Liver (tissue), 9 donors: ENCODE measurements around the gene NISCH. TPM values are rescaled to one million over a fixed set of nuclear protein-coding genes. Genes with fewer than 3 reads are reported as not detected.
A peak's percentile ranks its signal among the peaks of the same experiment; 100 is the strongest.

ENCODE experiments used
- DNase-seq: peaks from one replicate; pipeline ENCODE4 v3.0.0-alpha.2; 2017; ENCODE audit warnings: low spot score
- H3K27ac ChIP-seq, 2 donors: one replicate each; pipeline ENCODE4 v1.7.0; 2013; ENCODE audit warnings: inconsistent platforms in 2 of 2, low read length in 2 of 2, control low read depth in 1 of 2, low read depth in 1 of 2, mild to moderate bottlenecking in 1 of 2
- H3K27me3 ChIP-seq, 4 donors: one replicate each; pipeline versions ENCODE4 v1.6.1 to v1.7.0; 2013; ENCODE audit warnings: low read length in 3 of 4, inconsistent platforms in 1 of 4, mild to moderate bottlenecking in 1 of 4, moderate library complexity in 1 of 4; ENCODE audit not compliant: control insufficient read depth in 4 of 4, insufficient read depth in 4 of 4
- H3K36me3 ChIP-seq, 4 donors: one replicate each; pipeline versions ENCODE4 v1.6.1 to v1.7.0; 2013; ENCODE audit warnings: low read length in 3 of 4, mild to moderate bottlenecking in 3 of 4, low read depth in 1 of 4, moderate library complexity in 1 of 4; ENCODE audit not compliant: control insufficient read depth in 4 of 4, insufficient read depth in 3 of 4
- H3K4me1 ChIP-seq, 4 donors: one replicate each; pipeline versions ENCODE4 v1.6.1 to v1.7.0; 2013; ENCODE audit warnings: low read length in 3 of 4, mild to moderate bottlenecking in 3 of 4, moderate library complexity in 1 of 4; ENCODE audit not compliant: control insufficient read depth in 4 of 4, insufficient read depth in 4 of 4
- H3K4me3 ChIP-seq, 3 donors: one replicate each; pipeline versions ENCODE4 v1.6.1 to v1.7.0; 2013; ENCODE audit warnings: low read length in 3 of 3, control low read depth in 1 of 3, low read depth in 1 of 3, mild to moderate bottlenecking in 1 of 3
- H3K9ac ChIP-seq, 2 donors: one replicate each; pipeline ENCODE4 v1.7.0; 2013; ENCODE audit warnings: low read length in 2 of 2, mild to moderate bottlenecking in 2 of 2, moderate library complexity in 2 of 2, control low read depth in 1 of 2, low read depth in 1 of 2
- H3K9me3 ChIP-seq, 4 donors: one replicate each; pipeline versions ENCODE4 v1.6.1 to v1.7.0; 2013; ENCODE audit warnings: low read length in 3 of 4; ENCODE audit not compliant: control insufficient read depth in 4 of 4
- ATF3 ChIP-seq: IDR thresholded peaks from 2 replicates; pipeline ENCODE4 v1.6.1; 2016; ENCODE audit warnings: antibody characterized with exemption
- CTCF ChIP-seq: fragments of 150-350 bp; IDR thresholded peaks from 2 replicates; pipeline ENCODE4 v1.5.1; 2017; ENCODE audit warnings: improper control_type of control experiment, low read depth, low read length; ENCODE audit not compliant: missing input control
- EGR1 ChIP-seq, 2 donors: IDR thresholded peaks; 2 replicates each; pipeline ENCODE4 v1.6.1; 2016 to 2018; ENCODE audit warnings: antibody characterized with exemption in 2 of 2, low read depth in 2 of 2
- FOXA1 ChIP-seq: IDR thresholded peaks from 2 replicates; pipeline ENCODE4 v1.6.1; 2016; ENCODE audit warnings: antibody characterized with exemption
- FOXA2 ChIP-seq: IDR thresholded peaks from 2 replicates; pipeline ENCODE4 v1.6.1; 2016; ENCODE audit warnings: antibody characterized with exemption
- GABPA ChIP-seq, 2 donors: IDR thresholded peaks in 1 of 2; conservative IDR thresholded peaks in 1 of 2; 2 replicates each; pipeline ENCODE4 v1.6.1; 2016; ENCODE audit warnings: antibody characterized with exemption in 2 of 2, mild to moderate bottlenecking in 1 of 2, moderate library complexity in 1 of 2
- HNF4A ChIP-seq, 2 donors: conservative IDR thresholded peaks; 2 replicates each; pipeline ENCODE4 v1.6.1; 2016; ENCODE audit warnings: antibody characterized with exemption in 2 of 2, mild to moderate bottlenecking in 2 of 2
- HNF4G ChIP-seq: IDR thresholded peaks from 2 replicates; pipeline ENCODE4 v1.6.1; 2016; ENCODE audit warnings: antibody characterized with exemption
- JUND ChIP-seq, 2 donors: IDR thresholded peaks; 2 replicates each; pipeline ENCODE4 v1.6.1; 2016; ENCODE audit warnings: antibody characterized with exemption in 2 of 2
- MAX ChIP-seq: IDR thresholded peaks from 2 replicates; pipeline ENCODE4 v1.6.1; 2016; ENCODE audit warnings: antibody characterized with exemption
- NR2F2 ChIP-seq: IDR thresholded peaks from 2 replicates; pipeline ENCODE4 v1.6.1; 2016; ENCODE audit warnings: antibody characterized with exemption
- RAD21 ChIP-seq, 2 donors: IDR thresholded peaks; 2 replicates each; pipeline ENCODE4 v1.6.1; 2016; ENCODE audit warnings: antibody characterized with exemption in 2 of 2, mild to moderate bottlenecking in 2 of 2
- RXRA ChIP-seq, 2 donors: IDR thresholded peaks; 2 replicates each; pipeline ENCODE4 v1.6.1; 2017 to 2018; ENCODE audit warnings: antibody characterized with exemption in 2 of 2, mild to moderate bottlenecking in 1 of 2
- SP1 ChIP-seq: IDR thresholded peaks from 2 replicates; pipeline ENCODE4 v1.6.1; 2018; ENCODE audit warnings: antibody characterized with exemption, mild to moderate bottlenecking
- YY1 ChIP-seq: IDR thresholded peaks from 2 replicates; pipeline ENCODE4 v1.6.1; 2016; ENCODE audit warnings: antibody characterized with exemption, mild to moderate bottlenecking
- ZBTB33 ChIP-seq: IDR thresholded peaks from 2 replicates; pipeline ENCODE4 v1.6.1; 2016; ENCODE audit warnings: antibody characterized with exemption
- WGBS: extraction: QIAGEN DNeasy Blood & Tissue Kit; methylation state at CpG from one replicate; pipeline ENCODE4 v1.1.7; 2013; 5-methylcytosine and 5-hydroxymethylcytosine counted together
- polyA plus RNA-seq, 2 donors: library from polyadenylated mRNA; stranded (reverse) in 1 of 2; unstranded in 1 of 2; fragments of 200-250 nt in 1 of 2; fragments of >200 nt in 1 of 2; fragmentation: Nextera tagmentation in 1 of 2; extraction: Ambion mirVana in 1 of 2; gene quantifications; one replicate each; pipeline versions ENCODE4 v1.2.1 to v1.2.3, GENCODE V29; 2013 to 2015
- total RNA-seq, 2 donors: library from RNA; depleted of rRNA; stranded (reverse); fragments of >200 nt; gene quantifications; one replicate each; pipeline ENCODE4 v1.2.3, GENCODE V29; 2014
- donor health status: healthy.
- donor health status: healthy.
- donor health status: healthy.
- donor health status: healthy.
- donor health status: healthy.

NISCH gene
- total and polyA plus RNA-seq, 4 donors = 10.8 to 39.8 (median 17.6) TPM

GRCh38 chr3:52423173-52423572 is 32.2 kb upstream of the NISCH start:
- Histone ChIP-seq H3K36me3 (peaks cover 0 to 10% (median 3%) of the 10 kb centered on the region in 4 donors), H3K27me3 (no peaks in the 10 kb centered on the region), H3K4me3 (no peak overlapping the region), H3K27ac (no peak overlapping the region), H3K9me3 (no peaks in the 10 kb centered on the region), H3K4me1 (no peaks in the 10 kb centered on the region), H3K9ac (no peak overlapping the region)
- TF ChIP-seq ZBTB33 (no peak), FOXA1 (no peak), HNF4G (no peak), GABPA (IDR thresholded peaks at IDR 0.05 in 1 of 2, conservative IDR thresholded peaks at IDR 0.05 in 1 of 2) (no peak), MAX (no peak), FOXA2 (no peak), SP1 (no peak), HNF4A (conservative IDR thresholded peaks at IDR 0.05) (no peak), RAD21 (IDR thresholded peaks at IDR 0.05) (no peak), ATF3 (no peak), CTCF (no peak), EGR1 (IDR thresholded peaks at IDR 0.05; ENCODE audit: low read depth in 2 of 2) (no peak), JUND (IDR thresholded peaks at IDR 0.05) (no peak), NR2F2 (no peak), RXRA (IDR thresholded peaks at IDR 0.05) (no peak)
- DNase-seq = no peak
- WGBS = 84% methylated on average over 5 of the region's 5 CpGs

GRCh38 chr3:52428151-52429005 is 27.0 kb upstream of the NISCH start:
- H3K9me3 ChIP-seq = no peaks in the 10 kb centered on the region
- no peak overlapping the region for H3K9ac ChIP-seq
- TF ChIP-seq CTCF (peak; percentile 80), RAD21 (IDR thresholded peaks at IDR 0.05) (peak; percentile 91 to 93), YY1 (no peak), GABPA (IDR thresholded peaks at IDR 0.05 in 1 of 2, conservative IDR thresholded peaks at IDR 0.05 in 1 of 2) (no peak), ZBTB33 (no peak), HNF4A (conservative IDR thresholded peaks at IDR 0.05) (no peak), NR2F2 (no peak), RXRA (IDR thresholded peaks at IDR 0.05) (no peak), FOXA2 (no peak), ATF3 (no peak), MAX (no peak)
- no peaks in the 10 kb centered on the region for H3K27me3 ChIP-seq
- no peaks in the 10 kb centered on the region for H3K36me3 ChIP-seq
- WGBS = 20% methylated on average over 7 of the region's 7 CpGs
- H3K4me3 ChIP-seq = no peak overlapping the region
- no peak for DNase-seq
- no peaks in the 10 kb centered on the region for H3K4me1 ChIP-seq
- no peak overlapping the region for H3K27ac ChIP-seq
